Thoracic aorta (tissue), 2 donors: ENCODE results near the gene BACH1. TPM values are rescaled to one million over a fixed set of nuclear protein-coding genes. Genes with fewer than 3 reads are reported as not detected.

Experiments
- ATAC-seq: fragments of 150-250 bp; one replicate; pipeline ENCODE4 v1.8.0; 2017; ENCODE audit warnings: low read depth; ENCODE audit not compliant: insufficient number of reproducible peaks, low FRiP score
- DNase-seq: peaks from one replicate; pipeline ENCODE4 v3.0.0-alpha.2; 2020; ENCODE audit warnings: low spot score
- H3K27ac ChIP-seq, 2 donors: fragments of 200-600 bp; sonication (generic); 1 replicate in 1 of 2; 2 replicates in 1 of 2; pipeline ENCODE4 v1.5.1; 2016; ENCODE audit warnings: mild to moderate bottlenecking in 2 of 2, moderate library complexity in 2 of 2
- H3K27me3 ChIP-seq: fragments of 200-600 bp; sonication (generic); replicated peaks from 2 replicates; pipeline ENCODE4 v1.6.0; 2016; ENCODE audit warnings: mild to moderate bottlenecking; ENCODE audit not compliant: insufficient read depth
- H3K36me3 ChIP-seq: fragments of 200-600 bp; sonication (generic); one replicate; pipeline ENCODE4 v1.5.1; 2016
- H3K4me1 ChIP-seq, 2 donors: fragments of 200-600 bp; sonication (generic); 1 replicate in 1 of 2; 2 replicates in 1 of 2; pipeline versions ENCODE4 v1.5.1 to v1.6.0; 2016; ENCODE audit warnings: low read depth in 2 of 2, mild to moderate bottlenecking in 1 of 2; ENCODE audit not compliant: control insufficient read depth in 1 of 2
- H3K4me3 ChIP-seq: fragments of 200-600 bp; sonication (generic); 2 replicates; pipeline ENCODE4 v1.5.1; 2016; ENCODE audit warnings: mild to moderate bottlenecking
- H3K9me3 ChIP-seq: fragments of 200-600 bp; sonication (generic); 2 replicates; pipeline ENCODE4 v1.5.1; 2016
- CTCF ChIP-seq: fragments of 200-600 bp; sonication (generic); IDR thresholded peaks from one replicate; pipeline ENCODE4 v1.5.1; 2019; ENCODE audit warnings: antibody characterized with exemption
- total RNA-seq, 2 donors: library from RNA; depleted of rRNA; stranded (reverse); fragments of >200 nt; gene quantifications; one replicate each; pipeline versions ENCODE4 v1.1.0 to v1.2.3, GENCODE V29; 2016

BACH1 gene
- total RNA-seq, 2 donors from 2014 or later, result 47.0 to 93.0 TPM

- Histone ChIP-seq H3K27ac (no peak overlapping the region), H3K4me3 (no peak overlapping the region), H3K36me3 (no peaks in the 10 kb centered on the region), H3K9me3 (no peaks in the 10 kb centered on the region), H3K4me1 (no peaks in the 10 kb centered on the region), H3K27me3 (no peaks in the 10 kb centered on the region)
- no peak for ATAC-seq
- no peak for DNase-seq
- no peak for TF ChIP-seq CTCF
Measured at GRCh38 chr21:29359718-29360117, 61.0 kb downstream of the BACH1 start.

- no peaks in the 10 kb centered on the region for H3K27me3 ChIP-seq
- no peaks in the 10 kb centered on the region for H3K36me3 ChIP-seq
- no peak overlapping the region for H3K4me3 ChIP-seq
- H3K9me3 ChIP-seq, result no peaks in the 10 kb centered on the region
- no peaks in the 10 kb centered on the region for H3K4me1 ChIP-seq
- no peak for TF ChIP-seq CTCF
- DNase-seq (no peak), ATAC-seq (no peak)
- no peak overlapping the region for H3K27ac ChIP-seq
Measured at GRCh38 chr21:29360799-29361765, 62.4 kb downstream of the BACH1 start.

- no peak for TF ChIP-seq CTCF
- no peak for ATAC-seq
Measured at GRCh38 chr21:29362758-29363157, 64.0 kb downstream of the BACH1 start.

GRCh38 chr21:29365661-29366265, 67.0 kb downstream of the BACH1 start:
- DNase-seq (no peak), ATAC-seq (no peak)
- H3K4me1 ChIP-seq, result no peaks in the 10 kb centered on the region
- no peaks in the 10 kb centered on the region for H3K9me3 ChIP-seq
- no peak overlapping the region for H3K27ac ChIP-seq
- no peak for TF ChIP-seq CTCF
- H3K4me3 ChIP-seq, result no peak overlapping the region
- no peaks in the 10 kb centered on the region for H3K36me3 ChIP-seq
- no peaks in the 10 kb centered on the region for H3K27me3 ChIP-seq

More at GRCh38 chr21:29362758-29363157, 64.0 kb downstream of the BACH1 start:
- H3K4me1 ChIP-seq, result no peaks in the 10 kb centered on the region
- no peak overlapping the region for H3K4me3 ChIP-seq
- no peaks in the 10 kb centered on the region for H3K27me3 ChIP-seq
- H3K27ac ChIP-seq, result no peak overlapping the region
- DNase-seq, result no peak
- H3K9me3 ChIP-seq, result no peaks in the 10 kb centered on the region
- no peaks in the 10 kb centered on the region for H3K36me3 ChIP-seq

- no peaks in the 10 kb centered on the region for H3K4me1 ChIP-seq
- no peaks in the 10 kb centered on the region for H3K36me3 ChIP-seq
- H3K27ac ChIP-seq, result no peak overlapping the region
- no peak for DNase-seq
- ATAC-seq, result no peak
- TF ChIP-seq CTCF, result no peak
- no peaks in the 10 kb centered on the region for H3K27me3 ChIP-seq
- H3K9me3 ChIP-seq, result no peaks in the 10 kb centered on the region
- no peak overlapping the region for H3K4me3 ChIP-seq
Measured at GRCh38 chr21:29366532-29366931, 67.8 kb downstream of the BACH1 start.
